ENCODE measurements around the gene ZBTB20. TPM values are rescaled to one million over a fixed set of nuclear protein-coding genes. Genes with fewer than 3 reads are reported as not detected.

ZBTB20 gene
- total and polyA plus RNA-seq, 2 donors (not counting 1 experiment from before 2014, with no cell fraction given): 4.0 to 123 TPM

GRCh38 chr3:114758831-114759699, 388.0 kb downstream of the ZBTB20 start:
- H3K4me1 ChIP-seq (ENCODE audit: control insufficient read depth in 2 of 2, insufficient read depth in 2 of 2, low read length in 2 of 2): peaks cover 0 to 7% of the 10 kb centered on the region in 2 donors
- no peak overlapping the region for H2AFZ ChIP-seq (ENCODE audit: insufficient read depth, low read depth, low read length, poor library complexity, severe bottlenecking)
- ChIA-PET CTCF (no interaction called here), POLR2A (no interaction called here)
- no peaks in the 10 kb centered on the region for H4K20me1 ChIP-seq (ENCODE audit: control insufficient read depth, insufficient read depth, low read length, poor library complexity, severe bottlenecking)
- Mint-ChIP-seq H3K9me3 (ENCODE audit: insufficient read depth) (no peaks in the 10 kb centered on the region), H3K4me1 (peaks cover 21% of the 10 kb centered on the region), H3K4me3 (no peak overlapping the region), H3K27me3 (no peaks in the 10 kb centered on the region), H3K27ac (no peak overlapping the region)
- TF ChIP-seq CTCF (IDR thresholded peaks at IDR 0.05) (no peak), EZH2 (IDR thresholded peaks at IDR 0.05; ENCODE audit: borderline replicate concordance, insufficient read depth, low read depth, low read length, poor library complexity, severe bottlenecking) (no peak)
- H3K4me3 ChIP-seq (ENCODE audit: control extremely low read depth in 1 of 5, extremely low read depth in 1 of 5, insufficient read depth in 1 of 5, low read depth in 2 of 5, low read length in 4 of 5): no peak overlapping the region
- no peak for DNase-seq
- H3K9me3 ChIP-seq (ENCODE audit: control extremely low read depth in 1 of 3, control insufficient read depth in 2 of 3, insufficient read depth in 1 of 3, low read length in 2 of 3): no peaks in the 10 kb centered on the region
- no peak overlapping the region for H3K4me2 ChIP-seq (replicated peaks; ENCODE audit: low read depth, low read length, poor library complexity, severe bottlenecking)
- no peak overlapping the region for H3K27ac ChIP-seq (ENCODE audit: low read length in 2 of 2)
- intact Hi-C loops (cut with micrococcal nuclease): no loop called here
- no peaks in the 10 kb centered on the region for H3K79me2 ChIP-seq (ENCODE audit: control insufficient read depth, insufficient read depth, low read length)
- WGBS (ENCODE audit: insufficient coverage): no CpG with 5 or more reads among the region's 8 CpGs
- no peak for ATAC-seq (ENCODE audit: low read depth)
- H3K36me3 ChIP-seq (replicated peaks in 1 of 2; ENCODE audit: control extremely low read depth in 1 of 2, control insufficient read depth in 1 of 2, extremely low read depth in 1 of 2, insufficient read depth in 2 of 2, low read length in 1 of 2): peaks cover 0 to 1% of the 10 kb centered on the region in 2 experiments
- no peak overlapping the region for H3K9ac ChIP-seq (ENCODE audit: low read length)
- no peaks in the 10 kb centered on the region for H3K27me3 ChIP-seq (replicated peaks in 1 of 4; ENCODE audit: control extremely low read depth in 1 of 4, control insufficient read depth in 3 of 4, insufficient read depth in 4 of 4, low read length in 3 of 4)

All from B cell (primary cell).